ENCODE data around the gene FAM76A.

DNA sequence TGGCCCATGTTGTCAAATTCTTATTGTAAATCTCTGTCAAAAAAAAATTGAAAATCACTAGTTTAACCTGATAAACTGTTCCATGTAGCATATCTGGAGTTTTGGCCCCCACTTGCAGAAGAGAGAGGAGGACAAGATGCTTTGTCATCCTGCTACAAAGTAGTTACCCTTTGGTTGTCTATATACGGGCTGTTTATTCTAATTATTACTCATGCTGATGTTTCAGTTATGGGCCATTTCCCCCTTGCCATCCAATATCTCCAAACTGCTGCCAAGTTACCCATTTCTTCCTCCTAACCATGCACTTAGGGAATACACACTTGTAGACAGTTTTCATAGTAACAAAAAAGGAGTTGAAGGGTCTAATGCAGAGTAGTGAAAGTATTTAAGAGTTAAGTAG lies 69.8 kb downstream of the FAM76A start:
- TF ChIP-seq CTCF (IDR thresholded peaks at IDR 0.05 in 2 of 3, conservative IDR thresholded peaks at IDR 0.05 in 1 of 3; ENCODE audit: borderline replicate concordance in 1 of 3, insufficient read depth in 1 of 3, low read depth in 2 of 3, low read length in 2 of 3), result no peak
- TF ChIP-seq, protein P1, sequence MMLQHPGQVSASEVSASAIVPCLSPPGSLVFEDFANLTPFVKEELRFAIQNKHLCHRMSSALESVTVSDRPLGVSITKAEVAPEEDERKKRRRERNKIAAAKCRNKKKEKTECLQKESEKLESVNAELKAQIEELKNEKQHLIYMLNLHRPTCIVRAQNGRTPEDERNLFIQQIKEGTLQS (IDR thresholded peaks at IDR 0.05), result no peak
- TF ChIP-seq CEBPB (IDR thresholded peaks at IDR 0.05; ENCODE audit: low read depth), result no peak
- TF ChIP-seq ZFX (IDR thresholded peaks at IDR 0.05), result no peak
- no peak for TF ChIP-seq EZH2phosphoT487 (IDR thresholded peaks at IDR 0.05; ENCODE audit: borderline replicate concordance)
- no peak for TF ChIP-seq JUND (IDR thresholded peaks at IDR 0.05)
- no peak for TF ChIP-seq ZNF274 (IDR thresholded peaks at IDR 0.05; ENCODE audit: low read depth, low read length)
- TF ChIP-seq EGR1 (IDR thresholded peaks at IDR 0.05; ENCODE audit: low read depth), result no peak
